SK-N-MC (cell line): ENCODE measurements around the gene TMEM109.

Source experiments
- DNase-seq: peaks from one replicate; pipeline ENCODE4 v3.0.0-alpha.2; 2011; ENCODE audit warnings: low read depth, low spot score
- H3K27ac ChIP-seq: fragments of 200-600 bp; sonication (generic); 2 replicates; pipeline ENCODE4 v1.5.1; 2016; ENCODE audit warnings: mixed run types
- H3K36me3 ChIP-seq: fragments of 200-600 bp; sonication (generic); 2 replicates; pipeline ENCODE4 v1.6.1; 2017; ENCODE audit warnings: antibody characterized with exemption, low read length, mixed read lengths; ENCODE audit not compliant: insufficient read depth
- H3K4me3 ChIP-seq: fragments of 200-600 bp; sonication (generic); 2 replicates; pipeline ENCODE4 v1.5.1; 2016
- H3K9ac ChIP-seq: fragments of 200-600 bp; sonication (generic); 2 replicates; pipeline ENCODE4 v1.8.0; 2017; ENCODE audit warnings: mixed run types, mixed read lengths; ENCODE audit not compliant: insufficient read length
- H3K9me3 ChIP-seq: fragments of 200-600 bp; sonication (generic); 2 replicates; pipeline ENCODE4 v1.6.1; 2017; ENCODE audit warnings: low read depth, mild to moderate bottlenecking, antibody characterized with exemption, low read length, moderate library complexity, mixed read lengths
- EZH2 ChIP-seq: fragments of 200-600 bp; sonication (generic); IDR thresholded peaks from one replicate; pipeline ENCODE4 v1.6.1; 2017; ENCODE audit warnings: antibody characterized with exemption
- FOXP2 ChIP-seq: optimal IDR thresholded peaks from 2 replicates; pipeline ENCODE3; 2011; ENCODE audit warnings: mild to moderate bottlenecking, moderate library complexity; ENCODE audit not compliant: insufficient read depth; ENCODE audit errors: extremely low read length, control extremely low read depth
- POLR2AphosphoS5 ChIP-seq: IDR thresholded peaks from 2 replicates; pipeline ENCODE4 v1.6.1; 2012; ENCODE audit warnings: mild to moderate bottlenecking, low read depth, low read length, borderline replicate concordance

Gene TMEM109

GRCh38 chr11:60913793-60914632, at the start of gene TMEM109:
Gene TMEM109, plus strand, starts transcription at chr11:60914158. Its CDS starts 5,536 bp downstream, at chr11:60919694.
- peak; percentile 92 for DNase-seq
- peak within 1 kb of the TSS; percentile 92 for H3K9ac ChIP-seq
- H3K4me3 ChIP-seq = peak within 1 kb of the TSS; percentile 93
- no peaks in the 10 kb centered on the region for H3K9me3 ChIP-seq
- H3K27ac ChIP-seq = peak within 1 kb of the TSS; percentile 98
- TF ChIP-seq POLR2AphosphoS5 = peak; percentile 86
- no peak for TF ChIP-seq EZH2
- H3K36me3 ChIP-seq = peaks cover 16% of the 10 kb centered on the region

- DNase-seq = no peak
- Histone ChIP-seq H3K27ac (no peak overlapping the region), H3K9me3 (no peaks in the 10 kb centered on the region), H3K36me3 (no peaks in the 10 kb centered on the region), H3K4me3 (no peak overlapping the region), H3K9ac (no peak overlapping the region)
- TF ChIP-seq EZH2 (no peak), POLR2AphosphoS5 (no peak), FOXP2 (no peak)
These were observed 49.0 kb upstream of the TMEM109 start for GRCh38 chr11:60864856-60865513.

GRCh38 chr11:60866911-60867870, 46.8 kb upstream of the TMEM109 start, which contains the start of gene ZP1:
Gene ZP1, plus strand, starts transcription at chr11:60867542. Its CDS starts 20 bp downstream, at chr11:60867562.
- H3K9ac ChIP-seq = no peak within 1 kb of the TSS
- H3K27ac ChIP-seq = no peak within 1 kb of the TSS

GRCh38 chr11:60867871-60868681, 45.9 kb upstream of the TMEM109 start:
- no peak overlapping the region for H3K9ac ChIP-seq
- TF ChIP-seq POLR2AphosphoS5 (no peak), FOXP2 (no peak), EZH2 (no peak)
- no peak overlapping the region for H3K4me3 ChIP-seq
- DNase-seq = no peak
- H3K36me3 ChIP-seq = no peaks in the 10 kb centered on the region
- H3K27ac ChIP-seq = no peak overlapping the region
- H3K9me3 ChIP-seq = no peaks in the 10 kb centered on the region

More at GRCh38 chr11:60866911-60867870, 46.8 kb upstream of the TMEM109 start, which contains the start of gene ZP1:
- no peak within 1 kb of the TSS for H3K4me3 ChIP-seq
- no peak for DNase-seq
- no peaks in the 10 kb centered on the region for H3K36me3 ChIP-seq
- H3K9me3 ChIP-seq = no peaks in the 10 kb centered on the region
- no peak for TF ChIP-seq FOXP2
- TF ChIP-seq POLR2AphosphoS5 = no peak
- no peak for TF ChIP-seq EZH2

GRCh38 chr11:60868682-60869450, 45.1 kb upstream of the TMEM109 start:
- Histone ChIP-seq H3K4me3 (no peak overlapping the region), H3K9ac (no peak overlapping the region), H3K9me3 (no peaks in the 10 kb centered on the region), H3K36me3 (no peaks in the 10 kb centered on the region), H3K27ac (no peak overlapping the region)
- no peak for DNase-seq
- no peak for TF ChIP-seq POLR2AphosphoS5
- TF ChIP-seq FOXP2 = no peak
- TF ChIP-seq EZH2 = no peak

- Histone ChIP-seq H3K27ac (no peak overlapping the region), H3K4me3 (no peak overlapping the region), H3K36me3 (no peaks in the 10 kb centered on the region), H3K9ac (no peak overlapping the region), H3K9me3 (no peaks in the 10 kb centered on the region)
- TF ChIP-seq EZH2 (no peak), FOXP2 (no peak), POLR2AphosphoS5 (no peak)
- DNase-seq = no peak
These were observed 44.5 kb upstream of the TMEM109 start for GRCh38 chr11:60869451-60869825.

- H3K9me3 ChIP-seq = no peaks in the 10 kb centered on the region
- no peak overlapping the region for H3K27ac ChIP-seq
- no peaks in the 10 kb centered on the region for H3K36me3 ChIP-seq
- TF ChIP-seq FOXP2 = no peak
- no peak for TF ChIP-seq EZH2
- no peak for TF ChIP-seq POLR2AphosphoS5
- no peak overlapping the region for H3K9ac ChIP-seq
- DNase-seq = no peak
- H3K4me3 ChIP-seq = no peak overlapping the region
These were observed 43.7 kb upstream of the TMEM109 start for GRCh38 chr11:60870276-60870675.
